Stimulated activated CD4-positive, alpha-beta T cell treated with anti-CD3 and anti-CD28 coated beads, Interleukin-15, amount 100 ng/mL, for 1 hour (primary cell): ENCODE data around the gene ANTXR1.

Experiments
- DNase-seq, 2 donors: peaks; one replicate each; pipeline ENCODE4 v3.0.0-alpha.2; 2020; ENCODE audit warnings: low read depth in 1 of 2, low spot score in 1 of 2

The ANTXR1 gene

DNA sequence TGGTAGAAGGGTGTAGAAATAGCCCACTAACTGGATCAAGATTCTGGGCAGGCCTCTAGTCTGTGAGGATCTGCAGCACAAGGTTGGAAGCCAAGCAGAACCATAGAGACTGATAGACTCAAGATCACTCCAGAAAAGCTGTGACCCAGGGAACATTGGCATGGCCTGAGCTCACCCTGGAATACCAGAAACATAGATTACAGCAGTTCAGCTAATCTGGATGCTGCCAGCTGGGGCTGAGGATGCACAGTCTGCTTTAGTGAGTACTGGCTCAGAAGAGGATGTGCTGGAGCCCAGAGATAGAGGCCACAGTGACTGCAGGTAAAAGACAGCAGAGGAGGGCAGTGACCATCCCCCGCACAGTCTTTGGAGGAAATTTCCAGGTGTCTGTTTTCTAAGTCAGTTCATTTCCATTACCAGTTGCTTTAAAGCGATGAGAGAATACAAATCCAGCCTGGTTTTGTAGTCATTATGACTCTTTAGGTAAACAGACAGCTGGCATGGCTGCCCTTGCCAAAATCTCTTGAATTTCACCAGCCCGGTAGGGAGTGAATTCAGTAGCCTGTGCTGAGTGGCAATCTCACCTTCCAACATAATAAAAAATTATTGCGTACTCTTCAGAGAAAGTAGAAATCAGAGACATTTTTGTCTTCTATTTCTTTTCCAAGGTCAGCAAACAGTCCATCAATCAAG lies 119.2 kb downstream of the ANTXR1 start:
- DNase-seq = no peak

DNA sequence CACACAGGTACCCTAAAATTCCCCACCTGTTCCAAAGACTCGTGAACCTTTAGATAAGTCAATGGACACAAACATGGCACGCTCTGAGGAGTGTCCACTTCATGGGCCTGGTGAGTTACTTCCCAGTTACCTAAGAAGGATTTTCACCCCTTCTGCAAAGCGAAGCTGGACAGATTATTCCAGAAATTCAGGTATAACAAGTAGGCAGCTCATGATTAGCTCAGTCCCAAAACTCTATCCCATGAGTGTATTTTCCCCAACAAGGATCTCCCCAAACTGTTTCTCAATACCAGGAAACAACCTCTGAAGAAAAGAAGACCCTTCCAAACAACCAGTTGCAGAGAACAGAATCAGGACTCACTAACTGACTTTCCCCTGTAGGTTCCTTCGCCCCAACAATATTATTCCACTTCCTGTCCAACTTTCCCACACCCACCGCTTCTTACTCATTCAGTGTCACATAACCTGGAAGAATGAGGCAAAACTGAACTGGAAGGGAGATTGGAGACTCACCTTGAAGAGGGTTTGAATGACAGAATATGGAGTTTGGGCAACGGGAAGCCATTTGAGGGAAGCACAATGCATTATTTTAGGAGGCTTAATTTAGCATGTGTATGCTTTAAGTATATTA lies 120.1 kb downstream of the ANTXR1 start:
- no peak for DNase-seq

DNA sequence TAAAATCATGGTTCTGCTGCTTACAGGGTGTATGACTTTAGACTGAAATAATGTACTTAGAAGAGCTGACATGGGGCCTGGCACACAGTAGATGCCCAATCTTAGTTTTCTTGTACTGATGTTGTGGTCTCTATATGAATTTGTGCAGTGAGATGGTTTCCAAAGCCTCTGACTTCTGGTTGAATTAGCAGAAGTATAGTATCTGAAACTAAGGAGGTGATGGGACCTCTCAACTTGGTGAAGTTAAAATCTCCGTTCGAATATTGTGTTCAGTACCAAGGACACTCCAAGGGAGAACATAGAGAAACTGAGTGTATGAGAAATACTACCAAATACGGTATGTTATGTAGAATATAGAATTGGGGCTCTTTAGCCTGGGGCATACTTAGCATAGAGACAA lies 120.9 kb downstream of the ANTXR1 start:
- no peak for DNase-seq

DNA sequence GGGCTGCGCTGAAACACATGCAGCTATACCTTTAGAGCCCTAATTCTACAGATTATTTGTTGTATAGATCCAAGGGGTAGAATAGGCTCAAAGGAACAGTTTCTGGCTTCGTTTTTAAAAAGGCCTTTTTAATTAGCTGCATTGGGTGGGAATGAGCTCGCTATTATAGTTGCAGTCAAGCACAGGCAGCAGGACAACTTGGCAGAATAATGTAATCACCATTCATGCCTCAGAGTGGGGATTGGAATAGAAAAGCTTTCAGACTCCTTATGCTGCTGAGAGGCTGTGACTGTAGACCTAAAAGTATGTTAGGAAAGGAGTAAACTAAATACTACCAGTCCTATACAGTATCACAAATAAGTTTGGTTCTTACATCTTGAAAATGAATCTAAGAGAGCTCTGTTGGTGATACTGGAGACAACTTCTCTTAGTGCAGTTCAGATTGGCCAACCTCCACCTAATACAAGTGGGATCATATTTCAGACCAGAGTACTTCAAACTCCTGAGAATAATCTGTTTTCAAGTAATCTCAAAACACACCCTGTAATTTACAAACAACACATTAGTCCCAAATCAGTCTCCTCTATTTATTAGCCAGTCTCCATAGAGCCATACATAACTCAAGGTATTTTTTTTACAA lies 121.4 kb downstream of the ANTXR1 start:
- no peak for DNase-seq

DNA sequence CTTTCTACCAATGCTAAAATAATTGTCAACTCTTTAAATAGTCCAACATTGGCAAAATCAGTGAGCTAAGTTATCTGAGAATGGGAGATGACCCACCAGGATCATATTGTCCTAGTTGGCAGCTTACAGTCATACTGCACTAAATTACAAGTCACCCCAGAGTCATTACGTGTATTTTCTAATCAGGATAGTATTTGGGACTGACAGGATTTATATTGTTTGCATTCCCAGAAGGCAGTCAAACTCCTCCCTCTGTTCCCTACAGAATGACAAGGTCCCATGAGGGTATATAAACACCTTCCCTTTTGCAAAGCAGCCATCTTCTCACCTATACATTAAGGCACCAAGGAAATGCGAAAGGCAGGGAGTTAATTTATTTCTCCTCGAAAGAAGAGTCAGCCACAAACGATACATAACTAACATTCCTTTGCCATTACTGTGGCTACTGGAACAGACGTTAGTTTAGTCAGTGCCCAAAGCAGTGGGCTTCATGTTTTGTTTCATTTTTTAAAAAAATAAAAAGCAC lies 125.3 kb downstream of the ANTXR1 start:
- DNase-seq = no peak

DNA sequence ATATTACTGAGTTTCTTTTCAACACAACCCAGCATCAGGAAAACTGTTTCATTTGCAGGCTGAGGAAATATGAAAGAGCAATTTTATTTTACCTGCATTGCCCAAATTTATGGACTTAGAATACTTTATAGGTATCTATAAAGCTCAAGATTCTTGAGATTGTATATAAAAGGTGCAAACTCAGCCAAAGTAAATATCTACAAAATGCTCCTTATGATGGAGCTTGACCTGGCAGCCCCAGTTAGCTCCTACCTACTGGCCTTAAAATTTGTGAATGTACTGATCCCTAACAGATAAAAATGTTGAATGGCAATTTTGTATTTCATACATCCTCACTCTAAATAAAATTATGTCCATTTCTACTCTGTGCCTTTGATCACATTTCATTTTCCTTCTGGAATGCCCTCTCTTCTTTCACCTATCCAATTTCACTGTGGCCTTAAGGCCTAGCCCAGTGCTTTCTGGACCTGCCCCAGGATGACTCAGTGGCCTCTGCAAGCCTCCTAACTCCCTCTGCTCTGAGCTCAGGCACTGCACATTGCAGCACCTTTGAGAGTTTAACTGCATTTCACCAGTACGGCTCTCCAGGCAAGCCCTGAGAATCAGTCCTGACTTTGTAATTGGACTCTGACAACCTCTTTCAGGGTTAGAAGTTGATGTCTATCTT lies 125.9 kb downstream of the ANTXR1 start:
- DNase-seq = no peak

DNA sequence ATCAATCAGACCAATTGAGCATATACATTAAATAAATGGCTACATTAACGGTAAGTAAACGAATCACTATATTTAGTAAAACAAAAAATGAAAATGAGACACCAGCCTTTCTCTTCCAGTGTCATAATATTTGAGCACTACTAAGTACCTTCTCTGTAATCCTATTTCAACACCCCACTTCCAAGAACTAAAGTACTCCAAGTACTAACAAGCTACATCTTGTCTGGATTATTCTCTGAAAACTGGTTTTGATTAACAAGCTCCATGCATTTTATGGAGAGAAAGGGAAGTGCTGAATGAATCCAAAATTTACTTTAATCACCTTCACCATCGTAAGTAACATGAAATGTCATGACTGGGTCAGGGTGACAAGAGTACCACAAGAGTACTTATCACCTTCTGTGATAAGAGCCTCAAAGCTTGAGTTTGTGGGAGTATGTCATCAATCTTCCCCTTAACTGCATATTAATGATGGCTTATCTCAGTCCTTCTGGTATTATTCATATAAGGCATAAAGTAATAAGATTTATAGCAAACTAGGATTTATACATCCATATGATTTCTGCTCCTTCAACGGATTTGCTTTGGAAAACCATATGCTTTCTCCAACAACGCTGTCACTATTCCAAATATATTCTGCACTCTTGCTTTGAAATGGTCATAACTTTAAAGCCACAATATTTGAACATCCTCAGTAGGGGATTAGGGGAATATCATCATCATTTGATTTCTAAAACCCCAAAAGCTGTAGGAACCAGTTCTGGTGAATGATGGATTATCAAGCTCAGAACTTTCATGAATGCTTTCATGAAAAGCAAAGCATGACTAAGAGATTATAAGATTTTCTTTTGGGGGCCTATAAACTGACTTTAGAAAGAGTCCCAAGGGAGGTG lies 127.0 kb downstream of the ANTXR1 start:
- no peak for DNase-seq

DNA sequence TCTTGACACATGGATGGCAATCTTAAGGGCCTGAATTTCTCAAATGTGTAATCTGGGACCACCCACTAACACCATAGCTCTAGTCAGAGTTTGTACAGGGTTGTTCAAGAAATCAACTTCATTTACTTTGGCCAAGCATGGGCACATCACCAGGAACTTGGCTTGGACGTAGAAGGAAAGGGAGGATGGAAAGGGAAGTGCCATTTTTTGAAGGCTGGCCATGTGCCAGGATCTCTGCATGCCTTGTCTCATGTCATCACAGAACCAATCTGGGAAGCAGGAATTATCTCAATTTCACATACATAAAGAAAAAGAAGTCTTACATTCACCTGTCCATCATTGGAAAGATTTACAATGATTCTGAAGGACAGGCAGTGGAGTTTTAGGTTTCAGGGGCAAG lies 128.1 kb downstream of the ANTXR1 start:
- no peak for DNase-seq

DNA sequence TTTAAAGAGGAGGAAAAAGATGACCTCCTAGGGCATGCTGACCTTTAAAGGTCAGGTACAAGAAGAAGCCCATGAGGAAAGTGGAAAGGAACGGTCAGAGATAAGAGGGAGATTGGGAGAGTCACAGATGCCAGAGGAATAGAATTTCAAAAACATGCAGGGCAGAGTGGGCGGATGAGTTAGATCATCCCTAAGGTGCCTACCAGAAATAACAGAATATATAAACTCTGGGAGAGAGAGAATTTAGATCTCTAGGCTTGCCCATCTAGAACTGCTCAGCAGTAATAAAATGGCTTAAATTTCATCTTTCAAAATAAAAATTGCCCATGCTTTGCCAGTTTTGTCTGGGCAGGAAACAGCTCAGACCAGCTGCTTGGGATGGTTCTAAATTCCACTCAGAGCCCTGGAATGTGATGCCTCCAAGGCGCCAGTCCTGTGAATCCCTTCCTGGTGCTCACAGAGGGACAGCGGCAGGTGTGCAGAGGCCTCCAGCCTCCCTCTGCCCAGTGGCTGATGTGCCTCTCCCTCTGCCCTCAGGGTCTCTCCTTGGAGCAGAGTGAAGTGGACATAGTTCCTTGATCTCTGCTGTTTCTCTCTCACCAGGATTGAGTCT lies 130.9 kb downstream of the ANTXR1 start:
- no peak for DNase-seq

DNA sequence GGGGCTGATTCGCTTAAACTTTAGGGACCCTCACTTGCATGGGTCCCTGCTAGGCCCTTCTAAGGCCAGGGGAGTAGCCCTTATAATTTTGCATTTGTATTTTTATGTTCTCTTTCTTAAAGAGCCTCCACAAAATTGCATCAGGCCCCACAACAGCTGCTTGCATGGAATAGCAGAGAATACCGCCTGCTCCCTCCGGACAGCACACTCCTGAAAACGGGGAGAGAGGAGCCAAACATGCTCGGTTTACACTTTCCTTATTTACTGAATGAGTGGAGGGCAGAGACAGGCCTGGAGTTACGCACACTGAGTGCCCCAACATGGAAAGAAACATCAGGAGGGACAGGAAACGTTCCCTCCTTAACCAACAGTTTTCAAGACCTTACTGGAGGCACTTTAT lies 132.2 kb downstream of the ANTXR1 start:
- no peak for DNase-seq

DNA sequence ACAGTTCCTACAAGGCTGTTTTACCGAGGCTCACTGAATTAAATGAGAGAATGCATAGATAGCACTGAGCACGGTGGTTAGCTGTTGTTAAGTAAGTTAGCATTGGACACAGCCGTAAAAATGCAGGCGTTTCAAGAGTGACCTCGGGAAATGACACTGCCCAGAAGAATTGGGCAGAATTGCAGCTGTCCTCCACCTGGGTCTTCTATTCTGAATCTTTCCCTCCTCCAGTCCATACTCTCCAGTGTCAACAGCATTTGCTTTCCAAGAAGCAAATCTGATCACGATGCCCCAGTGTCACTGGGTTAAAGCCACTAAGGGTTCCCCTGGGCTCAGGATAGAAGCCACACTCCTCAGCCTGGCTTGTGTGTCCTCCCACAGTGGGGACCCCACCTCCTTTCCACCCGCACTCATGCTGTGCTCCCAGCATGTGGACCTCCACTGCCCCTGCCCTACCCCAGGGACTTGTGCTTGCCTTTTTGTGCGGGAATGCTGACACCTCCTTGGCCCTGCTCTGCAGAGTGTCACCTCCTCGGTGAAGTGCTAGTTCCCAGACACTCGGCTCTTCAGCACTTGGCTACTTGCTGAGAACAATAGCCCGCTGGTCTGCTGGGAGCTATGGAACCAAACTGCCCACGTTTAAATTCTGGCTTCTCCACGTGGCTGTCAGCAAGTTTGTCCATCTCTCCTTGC lies 135.0 kb downstream of the ANTXR1 start:
- DNase-seq = no peak

DNA sequence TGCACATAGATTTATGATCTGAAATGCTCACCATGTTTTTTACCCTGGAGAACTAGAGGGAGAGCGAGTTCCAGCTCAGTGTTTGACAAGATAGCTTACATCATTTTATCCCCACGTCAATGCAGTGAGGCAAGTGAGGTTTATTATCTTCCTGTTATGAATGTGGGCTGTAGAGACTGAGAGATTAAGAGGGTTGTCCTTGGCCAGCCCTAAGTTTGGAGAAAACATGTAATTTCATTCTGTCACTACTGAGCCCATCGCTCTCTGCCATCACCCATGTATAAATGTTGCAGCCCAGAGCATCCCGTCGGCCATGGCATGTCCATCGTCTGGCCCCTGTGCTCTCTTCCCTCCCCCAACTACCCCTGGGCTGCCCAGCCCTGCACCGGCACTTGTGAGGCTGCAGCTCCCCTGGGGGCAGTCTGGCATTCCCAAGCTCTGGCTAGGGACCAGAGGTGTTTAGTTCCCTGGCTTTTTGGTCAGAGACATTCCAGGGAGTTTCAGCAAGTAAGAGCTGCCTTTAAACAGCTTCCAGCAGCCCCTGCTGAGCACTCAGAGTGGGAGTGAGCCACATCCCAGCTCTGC lies 136.7 kb downstream of the ANTXR1 start:
- DNase-seq = no peak

DNA sequence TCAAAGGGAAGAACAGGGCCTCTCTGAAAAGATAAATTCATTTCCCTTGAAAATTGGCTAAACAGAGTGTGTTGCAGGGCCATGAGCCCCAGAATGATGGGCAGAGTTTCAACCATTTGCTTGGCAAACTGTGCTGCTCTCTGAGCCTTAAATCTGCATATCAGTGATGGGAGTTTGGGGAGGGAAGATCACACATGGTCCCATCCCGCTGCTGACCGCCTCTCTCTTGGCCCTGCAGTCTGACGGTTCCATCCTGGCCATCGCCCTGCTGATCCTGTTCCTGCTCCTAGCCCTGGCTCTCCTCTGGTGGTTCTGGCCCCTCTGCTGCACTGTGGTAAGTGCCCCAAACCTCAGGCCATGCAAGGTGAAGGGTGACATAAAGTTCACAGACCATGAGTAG lies 139.0 kb downstream of the ANTXR1 start:
- no peak for DNase-seq

DNA sequence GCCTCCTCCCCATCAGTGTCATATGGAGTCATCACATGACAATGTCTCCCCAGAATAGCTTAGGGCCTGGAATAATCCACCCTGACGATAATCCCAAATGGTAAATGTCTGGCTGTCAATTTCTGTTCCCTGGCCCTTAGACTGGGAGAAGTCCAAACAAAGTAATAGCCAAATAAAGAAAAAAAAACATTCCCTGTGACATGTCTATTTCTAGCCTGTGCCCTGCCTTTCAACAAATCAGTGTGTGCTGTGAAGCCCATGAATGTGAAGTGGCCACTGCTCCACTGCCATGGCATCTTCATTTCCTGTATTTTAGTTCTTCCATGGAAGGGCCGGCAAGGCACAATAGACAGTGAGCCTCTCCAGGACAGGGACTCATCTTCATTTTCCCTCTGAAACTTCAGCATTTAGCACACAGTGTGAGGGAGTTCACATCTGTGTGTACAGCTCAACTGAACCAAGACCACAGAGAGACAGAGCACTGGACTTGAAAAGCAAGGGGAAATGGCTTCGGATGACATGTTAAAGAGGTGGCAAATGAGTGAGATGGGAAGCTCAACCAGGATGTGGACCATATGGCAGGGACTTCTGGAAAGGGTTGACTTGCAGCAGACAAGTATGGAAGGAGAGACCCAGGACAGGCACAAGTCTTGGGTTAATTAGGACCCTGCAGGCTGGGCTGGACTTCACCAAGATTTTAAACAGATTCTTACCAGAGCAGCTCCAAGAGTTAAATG lies 140.0 kb downstream of the ANTXR1 start:
- no peak for DNase-seq

DNA sequence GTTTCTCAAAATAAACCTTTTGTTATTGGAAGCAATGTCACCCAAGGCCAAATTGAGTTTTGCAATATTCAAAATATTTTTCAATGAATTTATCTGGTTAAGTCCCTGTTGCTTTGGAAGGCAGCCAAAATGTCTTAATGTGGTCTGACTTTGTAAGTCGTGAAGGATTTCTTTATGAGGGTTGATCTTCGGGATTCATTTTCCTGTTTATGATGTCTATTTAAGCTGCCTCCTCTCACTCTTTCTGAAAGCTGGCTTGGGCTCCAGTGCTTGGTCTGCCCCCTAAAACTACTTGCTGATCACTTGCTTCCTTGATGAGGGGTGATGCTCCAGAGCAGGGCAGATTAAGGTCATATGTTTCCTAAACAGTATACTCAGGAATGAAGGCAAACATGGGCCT lies 141.1 kb downstream of the ANTXR1 start:
- DNase-seq = no peak

DNA sequence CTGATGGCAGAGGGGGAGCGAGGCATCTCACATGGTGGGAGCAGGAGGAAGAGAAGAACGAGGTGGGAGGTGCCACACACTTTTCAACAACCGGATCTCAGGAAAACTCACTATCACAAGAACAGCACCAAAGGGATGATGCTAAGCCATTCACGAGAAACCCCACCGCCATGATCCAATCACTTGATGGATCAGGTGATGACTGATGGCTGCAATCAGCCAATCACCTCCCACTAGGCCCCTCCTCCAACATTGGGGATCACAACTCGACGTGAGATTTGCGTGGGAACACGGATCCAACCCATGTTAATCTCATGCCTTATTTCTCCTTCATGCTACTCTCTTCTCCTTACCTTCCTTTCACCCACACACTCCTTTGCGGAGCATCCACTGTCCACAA lies 143.6 kb downstream of the ANTXR1 start:
- no peak for DNase-seq

DNA sequence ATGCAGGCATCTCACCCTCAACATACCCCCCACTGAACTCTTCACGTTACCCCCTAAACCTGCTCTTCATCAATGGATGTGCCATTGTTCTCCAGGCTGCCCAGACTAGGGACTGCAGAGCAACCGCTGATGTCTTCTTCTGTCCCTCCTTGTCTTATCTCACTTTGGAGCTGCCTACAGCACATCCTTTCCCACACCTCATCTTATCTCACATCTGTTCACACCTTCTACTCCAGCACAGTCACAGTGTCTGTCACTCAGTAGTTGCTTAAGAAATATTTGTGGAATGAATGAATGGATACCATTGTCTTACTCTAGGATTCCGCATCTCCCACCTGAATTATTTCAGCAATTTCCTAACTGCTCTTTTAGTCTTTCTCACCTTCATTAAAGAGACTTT lies 144.5 kb downstream of the ANTXR1 start:
- DNase-seq = no peak

DNA sequence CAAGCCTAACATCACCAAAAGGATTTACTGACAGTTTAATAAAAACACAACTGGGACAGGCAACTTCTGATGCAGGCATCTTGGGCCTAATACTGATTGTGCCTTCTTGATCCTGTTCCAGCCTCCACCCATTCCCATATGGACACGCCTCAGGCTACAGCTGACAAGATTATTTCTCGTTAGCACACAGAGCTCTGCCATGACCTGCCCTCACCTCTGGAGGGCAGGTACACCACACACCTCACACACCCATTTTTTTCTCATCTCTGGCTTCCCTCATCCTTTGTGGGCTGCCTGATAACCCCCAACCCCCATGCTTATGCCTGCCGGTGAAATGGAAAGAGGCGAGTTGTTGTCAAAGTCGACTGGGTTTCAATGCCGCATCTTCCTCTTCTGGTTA lies 147.0 kb downstream of the ANTXR1 start:
- DNase-seq = no peak

DNA sequence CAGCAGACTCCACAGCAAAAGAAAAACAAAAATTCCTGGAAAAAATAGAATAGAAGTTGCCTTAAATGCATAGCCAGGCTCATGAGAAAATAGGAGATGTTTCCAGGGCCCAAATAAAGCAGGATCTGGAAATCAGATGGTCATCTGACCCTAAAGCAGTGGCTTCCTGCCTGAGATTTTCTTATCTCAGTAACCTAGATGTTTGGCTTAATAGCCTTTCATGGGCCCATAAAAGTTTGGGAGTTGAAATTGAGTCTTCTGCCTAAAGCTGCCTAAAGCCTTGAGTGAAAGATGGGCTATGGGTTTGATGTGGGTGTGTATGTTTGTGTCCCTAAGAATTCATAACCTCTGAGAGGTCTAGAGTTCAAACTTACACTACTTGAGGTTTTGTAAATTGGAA lies 149.1 kb downstream of the ANTXR1 start:
- DNase-seq = no peak
